ENCODE data around the gene SPTB.

Gene SPTB

GRCh38 chr14:64885559-64885958, 5.9 kb upstream of the SPTB start:
- no peak for DNase-seq (ENCODE audit: low read depth)

GRCh38 chr14:64880221-64881121, 764 bp upstream of the SPTB start:
- DNase-seq (ENCODE audit: low read depth) = peak; percentile 27

- DNase-seq (ENCODE audit: low read depth) = no peak
Measured at GRCh38 chr14:64878837-64879634, 671 bp downstream of the SPTB start.

- no peak for DNase-seq (ENCODE audit: low read depth)
Measured at GRCh38 chr14:64877846-64878245, 1.9 kb downstream of the SPTB start.

- no peak for DNase-seq (ENCODE audit: low read depth)
Measured at GRCh38 chr14:64875350-64875749, 4.4 kb downstream of the SPTB start.

- DNase-seq (ENCODE audit: low read depth) = no peak
Measured at GRCh38 chr14:64873506-64874219, 6.0 kb downstream of the SPTB start.

GRCh38 chr14:64871344-64871743, 8.4 kb downstream of the SPTB start:
- no peak for DNase-seq (ENCODE audit: low read depth)

GRCh38 chr14:64870160-64870559, 9.5 kb downstream of the SPTB start:
- no peak for DNase-seq (ENCODE audit: low read depth)

GRCh38 chr14:64868841-64869240, 10.9 kb downstream of the SPTB start:
- DNase-seq (ENCODE audit: low read depth) = no peak

- DNase-seq (ENCODE audit: low read depth) = no peak
Measured at GRCh38 chr14:64868379-64868778, 11.3 kb downstream of the SPTB start.

GRCh38 chr14:64867182-64867581, 12.5 kb downstream of the SPTB start:
- DNase-seq (ENCODE audit: low read depth) = no peak

GRCh38 chr14:64865992-64866391, 13.7 kb downstream of the SPTB start:
- DNase-seq (ENCODE audit: low read depth) = no peak

GRCh38 chr14:64865109-64865508, 14.6 kb downstream of the SPTB start:
- DNase-seq (ENCODE audit: low read depth) = no peak

- no peak for DNase-seq (ENCODE audit: low read depth)
Measured at GRCh38 chr14:64864258-64864657, 15.4 kb downstream of the SPTB start.

- no peak for DNase-seq (ENCODE audit: low read depth)
Measured at GRCh38 chr14:64861916-64862315, 17.8 kb downstream of the SPTB start.

- DNase-seq (ENCODE audit: low read depth) = no peak
Measured at GRCh38 chr14:64860039-64860438, 19.7 kb downstream of the SPTB start.

- no peak for DNase-seq (ENCODE audit: low read depth)
Measured at GRCh38 chr14:64857979-64858744, 21.5 kb downstream of the SPTB start.

- no peak for DNase-seq (ENCODE audit: low read depth)
Measured at GRCh38 chr14:64856529-64857445, 22.9 kb downstream of the SPTB start.

GRCh38 chr14:64855721-64856528, 23.8 kb downstream of the SPTB start:
- DNase-seq (ENCODE audit: low read depth) = no peak

Data from ELR (cell line).